MCF 10A (cell line): Measurements from ENCODE around the gene SRPRB. TPM values are rescaled to one million over a fixed set of nuclear protein-coding genes. Genes with fewer than 3 reads are reported as not detected.

Experiments used
- BruUV-seq: library from RNA; stranded (reverse); fragments of 400-500 nt; replicated peaks from 2 replicates; lab custom pipeline; 2021; lab: Mats Ljungman, UMichigan
- CTCF ChIA-PET: fragments of 300-600 bp; sonication (Branson Sonifier 250); formaldehyde crosslinking; extraction: SDS; loops from one replicate; lab custom pipeline; 2021; ENCODE audit warnings: antibody characterized with exemption, inconsistent platforms; lab: Yijun Ruan, JAX
- POLR2A ChIA-PET: fragments of 300-600, 350-650 bp; sonication (Branson Sonifier 250); formaldehyde crosslinking; extraction: SDS; loops from one replicate; lab custom pipeline; 2020; ENCODE audit warnings: antibody characterized with exemption, inconsistent platforms; lab: Yijun Ruan, JAX
- DNase-seq: peaks from one replicate; pipeline ENCODE4 v3.0.0-alpha.2; 2018; ENCODE audit not compliant: unreplicated experiment
- H3K27ac Mint-ChIP-seq: one replicate; pipeline ENCODE4 v1.8.0; 2022; ENCODE audit warnings: mild to moderate bottlenecking, low read depth, mixed read lengths; ENCODE audit not compliant: unreplicated experiment
- H3K27me3 Mint-ChIP-seq: one replicate; pipeline ENCODE4 v1.8.0; 2022; ENCODE audit warnings: mixed read lengths; ENCODE audit not compliant: insufficient read depth, unreplicated experiment
- H3K36me3 Mint-ChIP-seq: one replicate; pipeline ENCODE4 v1.8.0; 2022; ENCODE audit warnings: mild to moderate bottlenecking, moderate library complexity, mixed read lengths; ENCODE audit not compliant: insufficient read depth, unreplicated experiment
- H3K4me1 Mint-ChIP-seq: one replicate; pipeline ENCODE4 v1.8.0; 2022; ENCODE audit warnings: mixed read lengths; ENCODE audit not compliant: insufficient read depth, unreplicated experiment
- H3K4me3 Mint-ChIP-seq: one replicate; pipeline ENCODE4 v1.8.0; 2022; ENCODE audit warnings: mild to moderate bottlenecking, moderate library complexity, mixed read lengths; ENCODE audit not compliant: unreplicated experiment
- H3K9me3 Mint-ChIP-seq: one replicate; pipeline ENCODE4 v1.8.0; 2022; ENCODE audit warnings: mixed read lengths; ENCODE audit not compliant: unreplicated experiment
- intact Hi-C: fragments of 100-400 bp; cut with micrococcal nuclease; formaldehyde crosslinking; loops from 2 replicates; pipeline ENCODE4 v1.14.1; 2022
- total RNA-seq: library from RNA; stranded (reverse); gene quantifications from 2 replicates; pipeline ENCODE4 v1.2.3, GENCODE V29; 2022
- TF ChIP-seq, protein P1 (sequence below): fragments of 200-600 bp; IDR thresholded peaks from one replicate; pipeline ENCODE4 v1.8.0; 2022; ENCODE audit warnings: antibody characterized with exemption, mild to moderate bottlenecking; ENCODE audit not compliant: unreplicated experiment

Gene SRPRB
- total RNA-seq, 1 experiment from 2014 or later = 180 TPM

DNA sequence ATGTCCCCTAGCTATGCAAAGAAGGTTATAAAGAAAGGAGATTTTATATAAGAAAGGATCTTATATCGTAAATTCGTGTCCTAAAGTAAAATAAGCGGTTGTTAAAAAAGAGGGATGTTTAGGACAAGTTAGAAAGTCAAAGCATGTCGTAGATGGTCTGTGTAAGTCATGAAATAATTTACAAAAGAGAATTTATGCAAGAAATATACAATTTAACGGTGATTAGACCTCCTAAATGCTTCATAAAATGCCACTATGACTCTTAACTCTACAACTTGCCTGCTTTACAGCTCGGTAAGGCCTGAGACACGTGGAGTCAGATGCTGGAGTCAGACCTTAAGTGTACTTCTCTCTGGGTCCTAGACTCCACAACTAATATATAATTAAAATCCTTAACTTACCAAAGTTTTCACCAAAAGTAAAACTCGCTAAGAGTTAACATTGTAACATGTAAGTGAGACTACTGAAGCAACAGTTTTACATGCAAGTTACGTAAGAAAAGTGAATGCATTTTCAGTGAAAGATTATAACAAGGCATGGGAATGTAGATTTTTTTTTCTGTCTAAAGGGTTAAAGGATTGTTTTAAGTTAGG lies 13.3 kb upstream of the SRPRB start:
- Mint-ChIP-seq H3K4me1 (peaks cover 1% of the 10 kb centered on the region), H3K27me3 (no peaks in the 10 kb centered on the region), H3K36me3 (no peaks in the 10 kb centered on the region), H3K9me3 (peaks cover 10% of the 10 kb centered on the region), H3K27ac (no peak overlapping the region), H3K4me3 (no peak overlapping the region)
- CTCF ChIA-PET = interaction anchor here (0.7 to 1.4 kb wide), 3 partner anchors 9 to 431 kb away, joined by 3 to 4 read pairs (median 3); no protein-coding TSS in a partner anchor
- TF ChIP-seq, protein P1, sequence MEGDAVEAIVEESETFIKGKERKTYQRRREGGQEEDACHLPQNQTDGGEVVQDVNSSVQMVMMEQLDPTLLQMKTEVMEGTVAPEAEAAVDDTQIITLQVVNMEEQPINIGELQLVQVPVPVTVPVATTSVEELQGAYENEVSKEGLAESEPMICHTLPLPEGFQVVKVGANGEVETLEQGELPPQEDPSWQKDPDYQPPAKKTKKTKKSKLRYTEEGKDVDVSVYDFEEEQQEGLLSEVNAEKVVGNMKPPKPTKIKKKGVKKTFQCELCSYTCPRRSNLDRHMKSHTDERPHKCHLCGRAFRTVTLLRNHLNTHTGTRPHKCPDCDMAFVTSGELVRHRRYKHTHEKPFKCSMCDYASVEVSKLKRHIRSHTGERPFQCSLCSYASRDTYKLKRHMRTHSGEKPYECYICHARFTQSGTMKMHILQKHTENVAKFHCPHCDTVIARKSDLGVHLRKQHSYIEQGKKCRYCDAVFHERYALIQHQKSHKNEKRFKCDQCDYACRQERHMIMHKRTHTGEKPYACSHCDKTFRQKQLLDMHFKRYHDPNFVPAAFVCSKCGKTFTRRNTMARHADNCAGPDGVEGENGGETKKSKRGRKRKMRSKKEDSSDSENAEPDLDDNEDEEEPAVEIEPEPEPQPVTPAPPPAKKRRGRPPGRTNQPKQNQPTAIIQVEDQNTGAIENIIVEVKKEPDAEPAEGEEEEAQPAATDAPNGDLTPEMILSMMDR = no peak
- POLR2A ChIA-PET = interaction anchor here (0.6 to 1.5 kb wide), 2 partner anchors 13 to 155 kb away, joined by 3 to 4 read pairs; partner anchors contain the start of gene SRPRB
- no TSS peak for BruUV-seq
- intact Hi-C loops = no loop called here
- DNase-seq = peak; percentile 44

DNA sequence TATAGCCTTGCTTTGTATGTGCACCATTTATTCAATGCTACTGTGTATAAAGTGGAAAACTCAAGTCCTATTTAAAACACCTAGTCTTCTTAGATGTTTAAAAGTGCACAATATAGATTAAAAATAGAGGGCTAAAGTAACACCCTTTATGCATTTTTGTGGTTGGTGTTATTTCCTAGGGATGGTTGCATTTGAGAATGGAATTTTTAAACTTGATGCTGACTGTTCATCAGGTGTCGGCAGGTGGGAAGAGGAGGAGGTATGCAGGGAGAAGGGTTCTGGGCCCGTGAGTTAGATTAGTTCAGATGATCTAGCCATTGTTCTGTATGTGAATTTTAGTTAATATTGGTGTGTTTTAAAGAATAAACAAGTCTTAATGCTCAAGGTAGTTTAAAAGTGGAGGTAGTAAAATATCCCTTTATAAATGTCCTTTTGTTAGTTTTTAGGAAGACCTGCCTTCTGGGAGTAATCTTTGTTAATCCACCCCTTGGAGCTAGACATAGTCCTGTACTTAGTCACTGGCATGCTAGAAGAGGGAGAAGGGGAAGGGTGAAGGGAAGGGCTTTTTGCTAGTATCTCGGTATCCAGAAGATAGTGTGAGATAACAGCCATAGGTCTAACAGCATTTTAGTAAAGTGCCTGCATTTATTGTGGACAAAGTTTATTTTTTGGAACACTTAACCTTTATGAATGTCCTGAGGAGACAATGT lies 8.1 kb upstream of the SRPRB start:
- no TSS peak for BruUV-seq
- H3K27ac Mint-ChIP-seq = no peak overlapping the region
- TF ChIP-seq, protein P1 = no peak
- H3K9me3 Mint-ChIP-seq = peaks cover 6% of the 10 kb centered on the region
- intact Hi-C loops = no loop called here
- ChIA-PET CTCF (interaction anchor here (3.9 kb wide), 1 partner anchor 20 kb away, joined by 19 read pairs; no protein-coding TSS in a partner anchor), POLR2A (interaction anchor here (0.6 kb wide), 1 partner anchor 136 kb away, joined by 3 read pairs; the partner anchor contains the start of gene TOPBP1)
- peak; percentile 9 for DNase-seq
- H3K4me1 Mint-ChIP-seq = peaks cover 17% of the 10 kb centered on the region
- no peaks in the 10 kb centered on the region for H3K36me3 Mint-ChIP-seq
- H3K27me3 Mint-ChIP-seq = no peaks in the 10 kb centered on the region
- no peak overlapping the region for H3K4me3 Mint-ChIP-seq

DNA sequence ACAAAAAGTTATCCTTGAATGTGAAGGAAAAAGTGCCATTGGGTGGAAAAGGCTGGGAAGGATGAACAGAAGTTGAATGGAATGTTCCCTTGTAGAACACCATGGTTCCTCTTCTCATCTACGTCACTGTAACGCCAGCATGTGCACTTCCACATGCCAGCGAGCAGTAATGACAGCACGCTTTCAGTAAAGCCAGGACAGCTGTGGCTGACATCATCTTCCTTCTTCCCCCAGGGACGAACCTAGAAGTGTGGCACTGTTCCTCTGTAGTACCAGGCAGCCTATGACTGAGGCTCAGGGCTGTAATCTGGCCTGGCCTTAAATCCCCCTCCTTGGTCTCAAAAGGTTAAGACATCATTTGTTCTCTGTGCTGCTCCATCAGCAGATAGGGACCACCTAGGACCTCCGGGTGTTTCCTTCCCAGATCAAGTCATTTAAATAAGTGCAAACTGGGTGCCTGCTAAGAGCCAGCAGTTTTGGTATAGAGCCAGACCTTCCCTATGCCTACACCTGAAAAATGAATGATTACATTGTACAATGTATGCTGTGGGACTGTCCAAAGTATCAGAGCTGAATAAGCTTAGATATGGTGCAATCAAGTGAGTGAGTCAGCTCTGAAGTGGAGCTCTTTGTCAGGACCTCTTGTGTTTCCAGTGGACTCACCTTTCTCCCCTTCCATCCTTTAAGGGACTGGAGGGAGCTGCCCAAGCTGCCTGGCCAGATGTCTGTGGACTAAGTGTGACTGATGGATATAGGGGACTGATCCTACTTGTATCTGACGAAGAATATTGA lies 5.6 kb upstream of the SRPRB start:
- POLR2A ChIA-PET = interaction anchor here (0.6 to 0.9 kb wide), 4 partner anchors 17 to 1830 kb away, joined by 3 to 5 read pairs (median 4); no protein-coding TSS in a partner anchor
- intact Hi-C loops = loop anchor here (10.0 kb wide), 2 partner anchors 225 to 355 kb away; partner anchors contain the start of gene CDV3
- BruUV-seq = no TSS peak
- Mint-ChIP-seq H3K36me3 (no peaks in the 10 kb centered on the region), H3K27me3 (no peaks in the 10 kb centered on the region), H3K4me3 (no peak overlapping the region), H3K4me1 (peaks cover 18% of the 10 kb centered on the region), H3K9me3 (no peaks in the 10 kb centered on the region), H3K27ac (no peak overlapping the region)
- CTCF ChIA-PET = interaction anchor here (0.6 to 3.9 kb wide), 3 partner anchors 9 to 508 kb away, joined by 3 to 19 read pairs (median 3); no protein-coding TSS in a partner anchor
- DNase-seq = peak; percentile 82
- TF ChIP-seq, protein P1 = no peak
